T-helper 2 cell treated with Interferon-gamma antibody and Interleukin-4, amounts not matched to agents 100 ng/mL and 5 ng/mL, for 36 hours (primary cell): ENCODE results near the gene XPR1. TPM values are rescaled to one million over a fixed set of nuclear protein-coding genes. Genes with fewer than 3 reads are reported as not detected.

Experiments used
- intact Hi-C: fragments of 100-400 bp; cut with micrococcal nuclease; formaldehyde crosslinking; loops from one replicate; pipeline ENCODE4 v1.15.1; 2023
- total RNA-seq: library from RNA; stranded (reverse); gene quantifications from 2 replicates; pipeline ENCODE4 v1.2.3, GENCODE V29; 2022

The XPR1 gene
- total RNA-seq, 1 donor from 2014 or later = 17.9 TPM

DNA sequence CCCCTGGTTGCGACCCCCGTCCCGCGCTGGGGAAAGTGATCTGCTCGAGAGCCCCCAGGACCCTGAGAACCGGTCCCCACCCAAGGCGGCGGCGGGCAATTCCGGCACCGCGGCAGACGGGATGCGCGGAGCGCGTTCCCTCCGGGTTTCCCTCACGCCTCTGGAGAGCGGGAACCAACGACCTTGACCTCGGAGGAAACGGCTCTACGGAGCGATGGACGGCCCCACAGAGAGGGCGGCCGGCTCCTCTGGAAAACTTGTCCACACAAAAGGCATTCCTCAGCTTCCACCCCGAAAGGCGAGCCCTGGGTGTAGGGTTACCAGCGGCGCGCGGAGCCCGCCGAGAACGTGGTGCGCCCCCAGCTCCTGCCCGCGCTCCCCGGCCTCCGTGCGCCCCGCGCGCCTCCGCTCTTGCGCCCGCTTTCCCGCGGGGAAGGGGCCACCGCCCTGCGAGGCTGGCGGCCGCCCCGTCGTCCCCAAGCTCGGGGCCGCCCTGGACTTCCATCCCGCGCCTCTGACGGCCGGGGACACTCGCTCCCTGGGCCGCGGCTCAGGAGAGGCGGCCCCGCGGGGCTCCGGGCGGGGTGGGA, 280.5 kb downstream of the XPR1 start:
- intact Hi-C loops = no loop called here

DNA sequence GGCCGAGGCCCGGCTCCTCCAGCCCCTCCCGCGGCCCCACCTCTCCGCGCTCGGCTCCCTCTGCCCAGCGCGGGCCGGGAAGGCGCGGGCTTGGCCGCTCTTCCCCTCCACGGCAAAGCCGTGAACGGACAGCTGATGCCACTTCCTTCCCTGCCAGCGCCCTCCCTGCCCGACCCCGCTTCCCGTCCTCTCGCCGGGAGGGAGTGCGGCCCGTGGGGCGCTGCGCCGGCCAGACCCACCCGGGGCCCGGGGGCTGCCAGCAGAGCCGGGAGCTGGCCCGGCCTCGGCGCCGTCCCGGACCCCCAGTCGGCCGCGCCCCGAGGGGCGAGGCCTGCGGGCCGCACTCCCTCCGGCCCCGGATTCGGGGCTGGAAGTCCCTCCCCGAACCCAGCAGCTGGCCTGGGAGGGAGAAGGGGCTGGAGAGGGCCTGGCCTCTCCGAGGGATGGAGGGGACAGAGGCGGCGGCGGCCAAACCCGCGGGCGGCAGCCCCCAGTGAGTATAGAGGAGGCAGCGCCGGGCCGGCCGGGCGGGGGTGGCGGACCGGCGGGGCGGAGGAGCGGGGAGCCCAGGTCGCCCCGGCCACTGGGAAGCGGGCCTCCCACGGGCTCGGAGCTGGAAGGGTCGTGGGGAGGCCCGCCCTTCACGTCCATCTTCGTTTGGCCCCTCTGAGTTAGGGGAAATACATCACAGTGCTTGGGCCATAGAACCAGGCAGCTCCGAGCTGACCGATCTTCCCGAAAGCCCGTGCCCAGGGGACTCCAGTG, 281.2 kb downstream of the XPR1 start, which contains the start of gene KIAA1614:
Gene KIAA1614 (plus strand): TSS at position 97 of the 765 bp plus-strand sequence. CDS start 347 bp downstream, at position 444.
- intact Hi-C loops = no loop called here

DNA sequence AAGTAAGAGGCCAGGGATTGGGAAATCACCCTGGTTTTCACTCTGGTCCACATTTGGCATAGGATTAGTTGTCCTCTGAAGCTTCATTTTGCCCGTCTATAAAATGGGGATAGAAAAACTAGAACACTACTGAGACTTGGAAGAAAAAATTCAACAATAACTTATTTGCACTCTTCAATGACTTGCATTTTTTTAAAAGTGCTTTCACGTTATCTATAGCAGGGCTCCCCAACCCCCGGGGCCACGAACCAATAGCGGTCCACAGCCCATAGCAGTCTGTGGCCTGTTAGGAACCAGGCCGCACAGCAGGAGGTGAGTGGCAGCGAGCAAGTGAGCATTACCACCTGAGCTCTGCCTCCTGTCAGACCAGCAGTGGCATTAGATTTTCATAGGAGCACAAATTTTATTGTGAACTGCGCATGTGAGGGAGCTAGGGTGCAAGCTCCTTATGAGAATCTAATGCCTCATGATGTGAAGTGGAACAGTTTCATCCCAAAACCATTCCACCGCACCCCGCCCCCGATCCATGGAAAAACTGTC, 283.7 kb downstream of the XPR1 start:
- intact Hi-C loops = no loop called here

DNA sequence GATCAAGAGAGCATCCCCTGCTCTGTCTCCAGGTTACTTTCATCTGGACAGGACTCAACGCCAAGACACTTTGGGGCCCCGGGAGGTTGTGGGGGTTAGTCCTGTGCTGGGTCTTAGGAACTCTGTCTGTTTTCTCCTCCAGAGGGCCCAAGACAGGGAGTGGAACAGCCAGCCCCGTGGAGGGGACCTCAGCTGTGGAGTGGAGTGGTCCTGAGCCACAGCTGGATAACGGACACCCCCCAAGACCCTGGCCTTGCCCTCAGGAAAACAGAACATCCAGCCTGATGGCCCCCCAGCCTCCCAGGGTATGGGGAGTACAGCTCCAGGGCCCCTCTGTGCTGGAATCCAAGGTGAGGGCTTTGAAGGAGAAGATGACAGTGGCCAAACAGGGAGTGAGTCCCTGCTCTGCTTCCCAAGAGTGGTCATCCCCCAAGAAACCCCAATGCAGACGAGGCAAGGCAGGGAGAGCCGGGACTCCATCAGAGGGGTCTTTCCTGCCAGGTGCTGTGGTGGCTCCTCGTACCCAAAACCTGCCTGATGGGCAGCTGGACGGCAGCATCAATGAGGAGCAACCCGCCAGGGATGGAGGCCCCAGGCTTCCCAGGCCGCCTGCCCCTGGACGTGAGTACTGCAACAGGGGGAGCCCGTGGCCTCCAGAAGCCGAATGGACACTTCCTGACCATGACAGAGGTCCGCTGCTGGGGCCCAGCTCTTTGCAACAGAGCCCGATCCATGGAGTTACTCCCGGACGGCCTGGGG, 284.4 kb downstream of the XPR1 start:
- intact Hi-C loops = no loop called here

DNA sequence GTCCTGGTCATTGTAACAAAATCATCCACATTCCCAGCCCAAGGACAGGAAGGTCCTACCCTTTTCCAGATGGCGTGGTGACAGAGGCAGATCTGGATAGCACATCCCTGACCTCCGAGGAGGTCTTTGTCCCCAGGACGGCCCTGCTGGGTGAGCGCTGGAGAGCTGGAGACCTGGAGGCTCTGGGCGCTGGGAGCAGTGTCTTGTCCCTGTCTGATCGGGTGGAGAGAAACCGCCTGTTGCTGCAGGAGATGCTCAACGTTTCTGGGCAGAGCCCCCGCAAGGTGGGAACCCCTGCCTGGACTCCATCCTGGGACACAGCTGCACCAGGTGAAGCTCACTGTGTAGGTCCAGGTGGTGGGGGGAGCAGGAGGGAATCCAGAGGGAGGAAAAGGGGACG, 284.9 kb downstream of the XPR1 start:
- intact Hi-C loops = no loop called here

DNA sequence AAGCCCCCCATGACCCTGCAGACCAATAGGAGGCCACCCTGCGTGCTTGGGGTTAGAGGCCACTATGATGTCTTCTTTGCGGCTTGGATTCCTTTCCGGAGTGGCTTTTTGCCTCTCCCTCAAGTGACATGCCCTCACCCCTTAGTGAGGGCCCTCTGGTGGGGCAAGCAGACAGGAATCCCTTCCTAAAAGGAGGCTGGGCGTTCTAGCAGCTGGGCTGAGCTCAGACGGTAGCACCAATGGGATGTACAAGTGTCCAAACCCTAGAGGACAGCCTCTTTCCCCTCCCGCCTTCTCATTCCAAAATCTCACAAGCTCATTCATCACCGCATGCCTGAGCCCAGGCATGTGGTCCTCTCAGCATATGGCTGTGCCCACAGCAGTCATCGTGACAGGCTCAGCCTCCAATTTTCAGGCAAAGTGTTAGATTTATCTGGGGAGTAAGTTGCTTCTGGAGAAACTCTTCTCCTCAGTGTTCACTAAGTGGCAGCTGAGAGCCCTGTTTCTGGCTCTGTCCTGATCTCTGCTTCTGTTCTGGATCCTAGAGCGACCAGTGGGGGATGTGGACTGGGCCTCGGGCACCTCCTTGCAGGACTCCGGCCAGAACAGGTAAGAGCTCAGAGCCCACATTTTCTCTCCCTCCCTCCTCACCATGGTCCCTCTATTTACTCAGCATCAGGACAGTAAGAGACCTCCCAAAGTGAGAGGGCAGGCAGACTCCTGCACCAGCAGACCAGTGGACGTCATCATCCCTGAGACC, 285.7 kb downstream of the XPR1 start:
- intact Hi-C loops = no loop called here

DNA sequence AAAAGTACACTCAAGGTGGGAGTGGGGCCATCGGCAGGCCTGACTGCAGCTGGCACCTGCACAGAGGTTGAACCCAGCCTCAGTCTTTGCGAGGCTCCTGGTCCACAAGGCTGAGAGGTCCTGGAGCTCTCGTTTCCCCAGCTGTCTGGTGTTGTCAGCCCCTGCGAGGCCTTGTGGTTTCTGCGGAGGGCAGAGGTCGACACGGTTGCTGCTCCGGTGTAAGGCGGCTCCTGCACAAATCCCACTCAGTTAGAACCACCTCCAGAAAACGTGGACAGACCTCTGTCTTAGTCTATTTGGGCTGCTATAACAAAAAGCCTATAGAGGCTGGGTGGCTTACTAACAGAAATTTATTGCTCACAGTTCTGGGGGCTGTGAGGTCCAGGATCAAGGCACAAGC, 286.7 kb downstream of the XPR1 start:
- intact Hi-C loops = no loop called here

DNA sequence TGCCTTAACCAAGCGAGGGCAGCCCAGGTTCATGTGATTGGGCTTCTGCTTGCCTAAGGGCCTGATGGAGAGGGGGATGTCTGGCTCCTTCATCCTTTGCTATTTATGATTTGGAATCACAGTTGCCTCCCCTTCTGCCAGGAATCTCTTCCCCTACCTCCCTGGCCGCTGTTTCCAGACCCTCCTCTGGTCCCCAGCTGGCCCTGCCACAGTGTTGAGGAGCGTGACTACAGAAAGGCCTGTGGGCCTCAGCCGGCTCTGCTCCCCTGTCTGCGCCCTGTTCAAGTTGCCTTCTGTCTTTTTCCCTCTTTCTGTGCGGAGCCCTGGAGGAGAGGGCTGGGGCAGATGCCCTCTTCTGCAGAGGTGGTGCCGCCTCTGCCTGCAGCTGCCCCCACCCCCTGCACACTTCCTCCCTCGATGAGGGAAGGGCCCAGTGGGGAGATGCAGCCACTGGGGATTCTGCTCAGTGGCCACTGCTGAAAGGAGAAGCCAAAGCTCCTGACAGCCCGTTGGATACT, 287.4 kb downstream of the XPR1 start:
- intact Hi-C loops = no loop called here

DNA sequence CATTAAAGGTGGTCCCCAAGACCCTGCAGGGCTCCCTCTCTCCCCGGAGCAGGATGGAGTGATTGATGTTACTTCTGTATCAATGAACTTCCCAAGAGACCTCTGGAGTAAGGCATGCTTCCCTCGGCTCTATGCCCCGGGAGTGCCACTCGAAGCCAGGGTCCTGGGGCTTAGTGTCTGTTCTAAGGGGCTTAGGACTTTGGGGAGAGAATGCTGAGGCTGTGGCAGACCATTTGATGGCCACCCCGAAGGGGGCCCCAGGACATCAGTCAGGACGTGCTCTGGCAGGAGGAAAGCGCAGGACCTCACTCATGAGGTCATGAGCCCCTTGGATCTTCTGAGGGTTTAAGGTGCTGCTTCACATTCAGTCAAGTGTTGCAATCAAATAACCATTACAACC, 288.4 kb downstream of the XPR1 start:
- intact Hi-C loops = no loop called here

DNA sequence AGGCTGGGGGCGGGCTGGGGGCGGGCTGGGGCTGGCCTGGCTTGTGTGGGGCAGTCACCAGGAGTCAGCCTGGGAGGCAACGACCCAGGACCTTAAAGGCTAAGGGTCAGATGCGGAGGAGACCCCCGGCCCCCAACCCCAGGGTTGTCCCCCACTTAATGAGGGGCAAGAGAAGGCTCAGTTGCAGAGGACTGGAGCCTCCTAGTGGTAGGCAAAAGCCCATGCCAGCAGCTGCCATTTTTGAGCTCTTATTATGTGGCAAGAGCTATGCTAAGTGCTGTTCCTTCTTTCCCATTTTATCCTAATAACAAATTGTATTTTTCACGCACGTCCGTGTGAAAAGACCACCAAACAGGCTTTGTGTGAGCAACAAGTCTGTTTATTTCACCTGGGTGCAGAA, 288.9 kb downstream of the XPR1 start:
- intact Hi-C loops = no loop called here

DNA sequence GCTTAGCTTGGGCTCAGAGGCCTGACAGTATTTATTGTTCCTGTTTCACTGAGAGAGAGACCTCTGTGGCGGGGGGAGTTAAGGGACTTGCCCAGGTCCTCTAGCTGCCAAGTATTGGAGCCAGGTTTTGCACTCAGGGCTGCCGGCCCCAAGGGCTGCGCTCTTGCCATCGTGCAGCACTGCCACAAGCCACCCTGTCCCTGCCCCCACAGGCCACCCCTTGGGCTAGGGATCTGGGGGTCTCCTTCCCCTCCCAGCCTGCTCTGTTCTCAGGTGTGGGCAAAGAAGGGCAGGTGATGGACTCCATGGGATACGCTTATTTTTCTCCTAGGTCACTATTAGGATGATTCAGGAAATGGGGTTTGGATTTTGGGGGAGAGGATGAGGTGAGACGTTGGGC, 289.6 kb downstream of the XPR1 start:
- intact Hi-C loops = no loop called here

DNA sequence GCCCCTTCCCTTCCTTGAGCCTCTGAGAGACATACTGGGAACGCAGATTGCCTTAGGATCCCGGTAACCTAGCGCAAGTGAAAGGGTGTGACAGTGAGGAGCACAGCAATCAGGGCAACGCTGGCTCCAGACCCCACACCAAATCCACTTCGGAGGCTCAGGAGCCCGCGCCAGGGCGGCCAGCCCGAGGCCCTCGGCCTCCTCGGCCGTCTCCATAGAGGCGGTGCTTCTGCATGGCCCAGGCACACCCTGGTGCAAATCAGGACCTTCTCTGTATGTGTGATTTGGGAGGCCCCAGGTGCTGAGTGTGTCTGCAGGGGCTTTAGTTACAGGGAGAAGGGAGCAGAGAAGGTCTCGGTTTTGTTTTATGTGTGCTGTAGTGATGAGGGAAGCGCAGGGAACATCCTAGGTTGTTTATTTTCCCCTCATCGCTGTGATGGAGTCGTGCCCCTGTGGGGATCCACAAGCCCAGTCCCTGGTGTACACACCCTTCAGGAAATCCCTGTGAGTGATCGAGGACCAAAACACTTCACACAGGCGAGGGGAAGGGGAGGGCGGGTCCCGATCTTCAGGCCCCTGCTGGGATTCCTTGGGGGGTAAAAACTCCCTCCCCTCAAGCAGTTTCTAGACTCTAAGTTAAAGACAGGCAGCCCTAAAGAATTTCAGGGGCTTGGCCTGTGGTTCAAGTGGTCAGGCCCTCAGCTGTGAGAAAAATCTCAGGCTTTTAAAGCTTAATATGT, 290.2 kb downstream of the XPR1 start:
- intact Hi-C loops = no loop called here

DNA sequence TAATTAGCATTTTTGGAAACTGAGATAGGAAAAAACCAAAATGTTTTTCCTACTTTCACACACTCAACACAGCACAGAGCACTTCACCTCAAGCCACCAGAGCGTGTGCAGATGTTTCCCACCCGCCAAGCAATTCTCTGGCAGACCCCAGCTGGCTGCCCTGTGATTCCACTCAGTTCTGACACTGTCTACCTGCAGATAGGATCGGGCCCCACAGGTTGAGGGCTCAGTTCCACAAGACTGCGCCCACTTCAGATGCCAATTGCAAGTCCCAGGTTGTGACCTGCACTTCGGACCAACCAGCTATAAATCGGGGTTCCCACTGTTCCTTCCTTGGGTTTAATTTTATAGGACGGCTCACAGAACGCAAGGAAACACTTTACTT, 290.8 kb downstream of the XPR1 start:
- intact Hi-C loops = no loop called here

DNA sequence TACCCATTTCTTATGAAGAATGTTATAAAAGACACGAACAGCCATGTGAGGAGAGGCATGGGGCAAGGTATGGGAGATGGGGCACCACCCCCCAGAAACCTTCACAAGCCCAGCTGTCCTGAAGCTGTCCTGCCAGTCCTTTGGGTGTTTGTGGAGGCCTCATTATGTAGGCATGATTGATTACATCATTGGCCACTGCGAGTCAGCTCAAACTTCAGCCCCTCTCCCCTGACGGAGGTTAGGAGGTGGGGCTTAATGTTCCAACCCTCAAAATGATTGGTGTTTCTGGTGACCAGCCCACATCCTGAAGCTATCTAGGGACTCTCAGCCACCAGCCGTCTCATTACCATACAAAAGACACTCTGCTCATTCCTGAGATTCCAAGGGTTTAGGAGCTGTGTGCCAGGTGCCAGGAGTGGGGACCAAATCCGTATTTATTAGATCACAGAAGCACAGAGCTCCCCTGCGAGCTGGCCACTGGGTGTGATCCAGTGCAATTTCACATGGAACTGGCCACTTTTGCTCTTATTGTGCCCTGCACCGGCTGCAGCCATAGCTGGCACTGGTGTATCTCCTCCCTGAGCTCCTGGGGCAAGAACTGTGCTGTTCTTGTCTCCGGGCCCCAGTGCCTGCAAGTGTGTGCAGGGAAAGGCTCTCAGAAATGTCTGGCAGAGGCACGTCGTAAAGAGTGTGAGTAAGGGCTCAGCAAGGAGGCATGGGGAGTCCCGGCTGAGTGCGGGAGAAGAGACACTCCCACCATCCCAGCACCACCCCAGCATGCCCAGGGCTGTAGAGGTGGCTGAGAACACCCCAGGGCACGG, 291.4 kb downstream of the XPR1 start:
- intact Hi-C loops = no loop called here

DNA sequence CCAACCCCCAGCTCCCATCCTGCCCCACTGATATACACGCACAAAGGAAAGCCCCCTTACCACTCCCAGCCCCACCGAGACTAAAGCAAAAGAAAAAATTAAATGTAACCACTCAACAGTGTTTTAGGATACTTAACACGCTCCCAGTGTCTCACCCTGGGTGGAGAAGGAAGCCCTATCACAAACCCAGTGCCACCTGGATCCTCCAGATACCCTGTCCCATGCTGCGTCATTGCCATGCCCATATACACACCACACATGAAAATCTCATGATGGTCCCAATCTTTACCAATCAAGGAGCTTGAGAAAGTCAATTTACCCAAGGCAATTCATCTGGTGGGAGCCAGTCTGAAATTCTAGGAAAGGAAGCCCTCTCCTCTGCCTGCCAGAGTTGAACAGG, 292.1 kb downstream of the XPR1 start:
- intact Hi-C loops = no loop called here

DNA sequence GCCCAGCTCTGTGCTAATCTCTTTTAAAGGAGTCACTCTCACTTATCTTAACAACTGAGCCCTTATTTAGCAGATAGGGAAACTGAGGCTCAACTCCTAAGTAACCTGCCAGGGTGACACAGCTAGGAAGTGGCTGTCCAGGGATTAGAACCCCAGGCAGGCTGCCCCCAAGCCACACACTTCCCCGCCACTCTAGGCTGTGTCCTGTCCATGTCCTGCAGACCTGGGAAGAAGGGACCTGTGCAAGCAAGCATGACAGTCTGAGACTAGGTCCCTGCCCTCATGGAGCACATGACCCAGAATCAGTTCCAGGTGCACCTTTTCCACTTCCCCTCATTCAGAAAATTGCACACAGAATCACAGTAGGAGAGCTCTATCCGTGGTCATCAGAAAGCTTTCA, 293.1 kb downstream of the XPR1 start:
- intact Hi-C loops = no loop called here

DNA sequence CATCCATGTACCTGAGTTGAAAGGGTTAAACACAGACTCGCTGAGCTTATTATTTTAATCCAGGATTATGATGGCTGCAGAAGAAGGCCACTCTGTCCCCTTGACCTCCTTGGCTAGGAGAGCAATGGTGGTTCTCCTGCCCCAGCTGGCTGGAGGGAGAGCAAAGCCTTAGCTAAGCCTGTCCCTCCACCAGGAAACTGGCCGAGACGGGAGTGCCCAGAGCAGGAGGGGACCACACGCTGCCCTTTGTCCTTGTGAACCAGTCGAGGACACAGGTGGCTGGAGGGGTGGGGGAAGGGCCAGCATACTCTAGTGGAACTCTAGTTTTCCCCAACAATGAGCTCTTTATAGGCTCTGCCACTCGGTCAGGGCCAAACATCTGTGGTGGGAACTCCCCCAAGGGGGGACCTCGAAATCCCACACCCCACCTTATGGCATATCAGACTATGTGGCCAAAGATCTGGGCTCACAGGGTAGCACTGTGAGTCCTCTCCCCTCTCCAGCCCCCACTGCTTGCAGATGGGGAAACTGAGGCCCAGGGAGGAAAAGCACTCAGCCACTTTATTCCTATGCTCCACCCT, 293.7 kb downstream of the XPR1 start:
- intact Hi-C loops = no loop called here

DNA sequence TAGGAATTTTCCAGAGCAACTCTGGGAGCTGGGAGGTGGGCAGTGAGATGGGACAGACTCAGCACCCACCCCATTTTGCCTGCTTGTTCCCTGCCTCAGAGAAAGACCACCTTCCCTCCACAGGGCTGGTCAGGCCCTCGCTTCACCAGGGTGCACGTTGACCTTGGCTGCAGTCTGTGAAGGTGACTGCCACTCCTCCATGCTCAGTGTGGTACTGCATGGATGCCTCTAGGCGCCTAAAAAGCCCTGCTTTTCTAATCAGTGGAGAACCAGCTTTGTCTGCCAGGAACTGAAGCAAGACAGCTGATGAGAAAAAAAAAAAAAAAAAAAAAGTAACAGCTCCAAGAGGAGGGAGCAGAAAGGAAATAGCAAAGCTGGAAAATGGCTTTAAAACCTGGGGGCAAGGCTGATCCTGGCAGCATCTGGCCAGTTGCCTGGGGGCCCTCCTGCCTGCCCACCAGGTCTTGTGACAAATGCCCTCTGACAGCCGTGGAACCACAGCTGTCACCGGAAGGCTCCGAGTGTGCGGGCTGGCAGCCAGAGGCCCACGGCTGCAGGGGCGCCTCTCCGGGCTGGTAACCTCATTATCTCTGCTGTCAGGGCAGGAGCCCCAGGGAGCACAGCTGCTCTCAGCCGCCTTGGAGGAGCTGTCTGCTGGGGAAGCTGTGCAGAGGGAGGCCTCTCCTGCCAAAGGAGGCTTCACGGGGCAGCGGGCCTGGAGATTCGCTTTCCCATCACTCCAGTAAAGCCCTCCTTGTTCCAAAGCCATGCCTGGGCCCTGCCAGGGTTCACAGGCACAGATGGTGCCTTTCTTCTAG, 294.6 kb downstream of the XPR1 start:
- intact Hi-C loops = no loop called here
